Activated CD4-positive, CD25-positive, alpha-beta regulatory T cell treated with anti-CD3 and anti-CD28 coated beads, Interleukin-2, amount 50 U/mL, for 24 hours (primary cell): ENCODE measurements around the gene LHB.

ENCODE experiments used
- ATAC-seq, 2 donors: fragments of 150-1000 bp; cut with Tn5 transposase; one replicate each; pipeline ENCODE4 v1.10.0; 2021; ENCODE audit warnings: mild to moderate bottlenecking in 1 of 2, moderate library complexity in 1 of 2

LHB gene

GRCh38 chr19:48975947-48976847 lies 40.7 kb downstream of the LHB start:
- ATAC-seq, result peak in 1 of 2 donors; percentile 36

- ATAC-seq, result peak; percentile 81 to 86
Observed at GRCh38 chr19:48970923-48971395, 45.9 kb downstream of the LHB start.

GRCh38 chr19:48970139-48970766 lies 46.6 kb downstream of the LHB start:
- no peak for ATAC-seq

DNA sequence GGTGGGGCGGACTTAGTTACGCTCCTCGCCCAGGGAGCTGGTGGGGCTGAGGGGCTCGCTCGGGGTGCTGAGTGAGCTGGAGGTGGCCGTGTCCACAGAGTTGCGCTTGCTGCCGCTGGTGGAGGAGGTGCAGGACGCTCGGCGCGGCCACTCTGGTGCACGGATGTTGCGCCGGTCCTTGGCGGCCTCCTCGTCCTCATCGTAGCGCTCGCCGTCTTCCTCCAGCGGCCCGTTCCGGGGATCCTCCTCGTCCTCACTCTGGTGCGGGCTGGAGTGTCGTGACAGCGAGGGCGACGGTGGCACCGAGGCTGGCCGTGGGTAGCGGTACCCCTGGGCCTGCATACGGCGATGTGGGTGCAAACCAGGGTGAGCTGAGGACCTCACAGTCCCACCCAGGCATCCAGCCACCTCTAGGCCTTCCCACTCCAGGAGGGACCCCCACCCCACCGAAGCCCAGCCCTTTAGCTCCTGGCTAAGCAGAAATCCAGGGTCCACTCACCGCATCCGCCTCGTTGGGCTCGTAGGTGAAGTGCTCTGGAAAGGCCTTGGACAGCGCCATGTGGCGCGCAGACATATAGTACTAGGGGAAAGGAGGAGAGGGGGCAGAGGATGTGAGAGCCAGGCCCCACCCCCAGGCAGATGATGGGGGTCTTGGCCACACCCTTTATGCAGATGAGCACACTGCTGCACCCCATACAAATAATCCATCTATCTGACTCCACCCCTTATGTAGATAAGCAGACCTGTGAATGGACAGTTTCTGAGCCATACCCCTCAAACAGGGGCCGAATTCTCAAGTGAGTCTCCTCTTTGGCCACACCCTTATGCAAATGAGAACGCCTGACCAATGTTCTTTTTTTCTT lies 47.4 kb downstream of the LHB start:
- ATAC-seq, result no peak

GRCh38 chr19:48968813-48969218 lies 48.1 kb downstream of the LHB start:
- no peak for ATAC-seq

DNA sequence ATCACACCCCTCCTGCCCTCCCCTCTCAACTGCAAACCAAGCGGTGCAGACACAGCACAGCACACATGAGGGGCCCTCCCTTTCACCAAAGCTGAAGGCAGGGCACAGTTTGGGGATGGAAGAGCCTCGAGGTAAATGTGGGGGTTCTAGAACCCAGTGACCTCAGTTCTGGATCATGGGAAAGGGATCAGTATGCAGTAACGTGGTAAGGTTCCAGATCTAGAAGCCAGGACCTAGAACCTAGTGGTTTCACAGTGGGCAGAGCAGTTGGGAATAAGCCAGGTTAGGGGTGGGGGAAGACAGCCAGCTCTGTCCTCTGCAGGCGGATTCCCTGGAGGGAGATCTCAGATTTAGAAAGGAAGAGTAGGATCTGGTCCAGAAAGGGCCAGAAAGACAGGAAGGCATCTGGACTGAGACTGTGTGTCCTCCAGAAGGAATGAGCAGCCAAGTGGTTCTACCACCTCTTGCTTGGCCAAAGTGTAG lies 48.7 kb downstream of the LHB start:
- ATAC-seq, result no peak

DNA sequence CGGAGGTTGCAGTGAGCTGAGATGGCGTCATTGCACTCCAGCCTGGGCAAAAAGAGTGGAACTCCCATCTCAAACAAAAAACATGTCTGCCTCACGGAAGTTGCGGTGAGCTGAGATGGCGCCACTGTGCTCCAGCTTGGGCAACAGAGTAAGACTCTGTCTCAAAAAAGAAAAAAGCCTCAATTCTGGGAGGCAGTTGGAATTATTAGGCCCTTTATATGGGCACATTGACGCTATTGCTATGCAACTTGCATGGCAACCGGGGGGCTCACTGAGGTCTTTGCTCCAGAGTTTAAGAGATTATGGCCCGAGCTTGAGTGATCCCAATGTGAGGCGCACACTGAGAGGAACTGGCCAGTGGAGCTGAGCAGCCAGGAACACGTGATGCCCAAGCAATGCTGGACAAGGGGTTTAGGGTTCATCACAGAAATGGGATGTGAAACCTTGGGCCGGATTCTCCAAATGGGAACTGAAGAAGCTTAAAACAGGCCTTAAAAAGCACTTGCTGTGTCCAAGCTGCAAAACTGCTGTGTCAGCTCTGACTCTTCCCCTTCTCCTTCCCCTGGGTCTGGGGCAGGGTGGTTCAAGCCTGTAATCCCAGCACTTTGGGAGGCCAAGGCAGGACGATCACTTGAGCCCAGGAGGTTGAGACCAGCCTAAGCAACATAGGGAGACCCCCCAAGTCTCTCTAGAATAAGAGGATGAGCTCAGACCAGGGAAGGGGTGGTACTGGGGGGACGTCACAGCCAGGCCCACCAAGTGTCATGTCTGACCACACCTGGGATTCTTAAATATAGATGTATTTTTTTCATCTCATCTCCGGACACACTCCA lies 49.3 kb downstream of the LHB start:
- no peak for ATAC-seq

DNA sequence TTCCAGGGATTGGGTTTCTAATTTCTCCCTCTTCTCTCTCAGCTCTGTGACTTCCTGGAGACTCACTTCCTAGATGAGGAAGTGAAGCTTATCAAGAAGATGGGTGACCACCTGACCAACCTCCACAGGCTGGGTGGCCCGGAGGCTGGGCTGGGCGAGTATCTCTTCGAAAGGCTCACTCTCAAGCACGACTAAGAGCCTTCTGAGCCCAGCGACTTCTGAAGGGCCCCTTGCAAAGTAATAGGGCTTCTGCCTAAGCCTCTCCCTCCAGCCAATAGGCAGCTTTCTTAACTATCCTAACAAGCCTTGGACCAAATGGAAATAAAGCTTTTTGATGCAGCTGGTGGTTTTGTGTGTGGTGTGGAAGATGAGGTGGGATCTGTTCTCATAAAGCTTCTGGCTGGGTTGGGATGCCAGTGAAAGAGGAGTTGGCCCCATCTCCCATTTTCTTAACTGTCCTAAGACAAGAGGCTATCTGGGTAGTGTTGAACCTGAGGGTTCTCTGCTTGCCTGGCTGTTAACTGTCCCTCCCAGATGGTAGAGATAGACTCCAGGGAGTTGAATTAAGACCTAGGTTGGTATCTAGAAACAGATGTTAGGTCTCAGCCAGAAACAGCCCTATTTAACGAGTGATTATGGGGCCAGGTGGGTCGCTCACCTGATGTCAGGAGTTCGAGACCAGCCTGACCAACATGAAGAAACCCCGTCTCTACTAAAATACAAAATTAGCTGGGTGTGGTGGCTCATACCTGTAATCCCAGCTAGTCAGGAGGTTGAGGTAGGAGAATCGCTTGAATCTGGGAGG lies 50.1 kb downstream of the LHB start:
- no peak for ATAC-seq
